AG09309 (cell line): Measurements from ENCODE around the gene LINGO1.

ENCODE experiments used
- DNase-seq: peaks from one replicate; pipeline ENCODE4 v3.0.0-alpha.2; 2010; ENCODE audit warnings: low read depth
- H3K4me3 ChIP-seq: 2 replicates; pipeline ENCODE4 v1.5.1; 2011; ENCODE audit warnings: mild to moderate bottlenecking, low read depth, low read length, moderate library complexity; ENCODE audit not compliant: control insufficient read depth
- TF ChIP-seq, protein P1 (sequence below): IDR thresholded peaks from 2 replicates; pipeline ENCODE4 v1.5.1; 2011; ENCODE audit warnings: mild to moderate bottlenecking, low read depth, low read length, inconsistent platforms; ENCODE audit not compliant: insufficient read depth, control insufficient read depth; ENCODE audit errors: missing control alignments

Gene LINGO1

DNA sequence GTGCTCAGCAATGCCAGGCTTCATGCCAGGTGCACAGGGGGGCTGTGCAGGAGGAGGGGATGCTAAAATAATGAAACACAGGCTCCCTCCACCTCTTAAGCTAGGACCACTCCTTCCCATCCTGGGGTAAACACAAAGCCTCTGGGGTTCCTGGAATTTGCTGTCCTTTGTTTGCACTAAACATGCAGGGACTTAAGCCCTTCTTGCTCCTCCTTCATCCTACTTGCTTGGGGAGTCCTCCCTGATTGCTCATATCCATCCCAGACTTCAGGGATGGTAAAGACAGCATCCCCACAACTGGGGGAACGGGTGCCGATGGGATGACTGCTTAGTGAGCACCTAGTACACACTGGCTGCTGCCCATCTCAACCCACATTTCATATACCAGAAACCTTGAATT, 5.1 kb downstream of the LINGO1 start:
- TF ChIP-seq, protein P1, sequence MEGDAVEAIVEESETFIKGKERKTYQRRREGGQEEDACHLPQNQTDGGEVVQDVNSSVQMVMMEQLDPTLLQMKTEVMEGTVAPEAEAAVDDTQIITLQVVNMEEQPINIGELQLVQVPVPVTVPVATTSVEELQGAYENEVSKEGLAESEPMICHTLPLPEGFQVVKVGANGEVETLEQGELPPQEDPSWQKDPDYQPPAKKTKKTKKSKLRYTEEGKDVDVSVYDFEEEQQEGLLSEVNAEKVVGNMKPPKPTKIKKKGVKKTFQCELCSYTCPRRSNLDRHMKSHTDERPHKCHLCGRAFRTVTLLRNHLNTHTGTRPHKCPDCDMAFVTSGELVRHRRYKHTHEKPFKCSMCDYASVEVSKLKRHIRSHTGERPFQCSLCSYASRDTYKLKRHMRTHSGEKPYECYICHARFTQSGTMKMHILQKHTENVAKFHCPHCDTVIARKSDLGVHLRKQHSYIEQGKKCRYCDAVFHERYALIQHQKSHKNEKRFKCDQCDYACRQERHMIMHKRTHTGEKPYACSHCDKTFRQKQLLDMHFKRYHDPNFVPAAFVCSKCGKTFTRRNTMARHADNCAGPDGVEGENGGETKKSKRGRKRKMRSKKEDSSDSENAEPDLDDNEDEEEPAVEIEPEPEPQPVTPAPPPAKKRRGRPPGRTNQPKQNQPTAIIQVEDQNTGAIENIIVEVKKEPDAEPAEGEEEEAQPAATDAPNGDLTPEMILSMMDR = no peak
- H3K4me3 ChIP-seq = no peak overlapping the region
- DNase-seq = no peak

DNA sequence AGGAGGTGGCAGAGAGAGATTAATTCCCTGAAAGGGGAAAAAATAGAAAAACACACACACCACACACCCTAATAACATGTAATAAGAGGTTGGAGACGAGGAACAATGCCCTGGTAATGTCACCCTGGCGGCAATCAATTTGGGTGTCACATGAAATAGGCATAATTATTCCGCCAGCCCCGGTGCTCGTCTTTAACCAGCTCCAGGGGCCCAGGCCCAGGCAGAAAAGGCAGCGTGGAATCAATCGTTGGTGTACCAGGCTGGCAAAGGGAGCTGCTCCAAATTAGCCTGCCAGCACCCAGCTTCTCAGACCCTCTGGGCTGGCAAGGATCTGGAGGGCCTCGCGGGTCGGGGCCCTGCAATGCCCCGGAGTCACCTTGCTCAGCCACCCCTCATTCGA, 5.6 kb downstream of the LINGO1 start:
- TF ChIP-seq, protein P1 = no peak
- no peak for DNase-seq
- H3K4me3 ChIP-seq = no peak overlapping the region

DNA sequence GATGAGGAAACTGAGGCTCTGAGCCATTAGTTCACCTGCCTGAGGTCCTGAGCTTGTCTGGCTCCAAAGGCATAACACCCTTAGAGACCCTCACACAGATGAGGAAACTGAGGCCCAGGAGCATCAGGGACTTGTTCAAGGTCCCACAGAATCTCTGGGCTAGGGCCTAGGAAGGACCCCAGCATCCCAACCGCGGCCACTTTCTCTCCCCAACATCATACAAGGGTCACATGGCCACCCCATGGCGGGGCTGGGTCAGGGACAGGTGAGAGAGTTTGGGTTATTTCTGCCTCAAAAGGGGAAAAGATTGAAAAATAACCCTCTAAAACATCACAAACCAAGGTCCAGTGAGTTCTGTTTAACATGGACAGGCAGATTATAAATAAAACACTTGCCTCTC, 6.7 kb downstream of the LINGO1 start:
- TF ChIP-seq, protein P1 = no peak
- H3K4me3 ChIP-seq = no peak overlapping the region
- DNase-seq = no peak

DNA sequence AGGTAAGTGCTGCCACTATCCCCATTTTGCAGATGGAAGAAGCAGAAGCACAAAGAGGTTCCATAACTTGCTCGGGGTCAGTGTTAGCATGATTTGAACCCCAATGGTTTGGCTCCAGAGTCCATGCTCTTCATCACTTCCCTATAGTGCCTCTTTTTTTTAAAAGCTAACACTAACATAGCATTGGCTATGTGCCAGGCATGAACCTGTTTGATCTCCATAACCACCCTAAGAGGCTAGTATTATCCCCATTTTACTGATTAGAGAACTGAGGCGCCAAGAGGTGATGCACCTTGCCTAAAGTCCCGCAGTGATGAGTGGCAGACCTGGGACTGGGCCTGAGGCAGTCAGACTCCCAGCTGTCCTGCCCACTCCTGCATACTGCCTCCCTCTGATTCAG, 7.3 kb downstream of the LINGO1 start:
- TF ChIP-seq, protein P1 = no peak

DNA sequence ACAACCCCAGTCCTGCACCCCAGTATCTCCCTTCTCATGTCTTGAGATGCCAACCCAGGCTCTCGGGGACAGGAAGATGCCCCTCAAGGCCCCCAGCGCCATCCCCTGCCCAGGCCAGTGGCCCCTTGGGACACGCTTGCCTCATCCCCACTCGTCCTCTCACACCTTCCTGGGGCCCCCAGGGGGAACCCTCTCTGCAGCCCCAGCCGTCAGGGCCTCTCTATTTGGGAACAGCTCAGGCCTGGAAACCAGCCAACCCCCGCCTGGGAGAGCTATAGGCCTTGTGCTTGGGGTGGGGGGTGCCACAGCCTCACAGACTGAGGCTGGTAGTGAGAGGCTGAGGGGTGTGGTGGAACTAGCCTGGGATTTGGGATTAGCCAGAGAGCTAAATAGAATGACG, 7.8 kb downstream of the LINGO1 start:
- no peak for DNase-seq
- no peak overlapping the region for H3K4me3 ChIP-seq
- TF ChIP-seq, protein P1 = no peak

More for the DNA sequence above, 7.3 kb downstream of the LINGO1 start:
- no peak overlapping the region for H3K4me3 ChIP-seq
- no peak for DNase-seq

DNA sequence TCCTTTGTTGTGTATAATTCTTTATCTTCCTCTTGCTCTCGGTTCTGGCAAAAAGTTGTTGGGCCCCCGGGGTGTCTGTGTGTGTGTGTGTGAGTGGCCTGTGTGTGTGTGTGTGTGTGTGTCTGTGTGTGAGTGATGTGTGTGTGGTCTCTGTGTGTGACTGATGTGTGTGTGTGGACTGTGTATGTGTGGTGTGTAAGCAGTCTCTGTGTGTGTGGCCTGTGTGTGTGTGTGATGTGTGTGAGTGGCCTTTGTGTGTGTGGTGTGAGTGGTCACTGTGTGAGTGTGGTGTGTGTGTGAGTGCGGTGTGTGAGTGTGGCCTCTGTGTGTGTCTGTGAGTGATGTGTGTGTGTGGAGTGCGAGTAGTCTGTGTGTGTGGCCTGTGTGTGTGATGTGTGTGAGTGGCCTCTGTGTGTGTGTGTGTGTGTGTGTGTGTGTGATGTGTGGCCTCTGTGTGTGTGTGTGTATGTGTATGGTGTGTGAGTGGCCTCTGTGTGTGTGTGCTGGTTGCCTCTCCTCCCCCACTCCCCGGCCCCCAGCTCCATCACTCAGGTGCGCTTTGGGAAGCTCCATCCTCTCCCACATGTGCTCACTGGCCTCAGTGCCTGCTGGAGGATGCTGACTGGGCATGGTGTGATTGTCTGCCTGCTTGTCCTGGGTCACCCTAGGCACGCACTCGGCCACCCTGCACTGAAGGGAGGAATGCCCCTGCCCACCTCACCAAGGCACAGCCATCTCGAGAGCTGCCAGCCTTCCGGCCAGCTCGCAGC, 8.8 kb downstream of the LINGO1 start:
- TF ChIP-seq, protein P1 = no peak
- no peak overlapping the region for H3K4me3 ChIP-seq
- no peak for DNase-seq
